ENCODE data around the gene RAD9B. TPM values are rescaled to one million over a fixed set of nuclear protein-coding genes. Genes with fewer than 3 reads are reported as not detected.

RAD9B gene
- polyA plus RNA-seq, 4 donors: 1.1 to 1.3 (median 1.2) TPM

DNA sequence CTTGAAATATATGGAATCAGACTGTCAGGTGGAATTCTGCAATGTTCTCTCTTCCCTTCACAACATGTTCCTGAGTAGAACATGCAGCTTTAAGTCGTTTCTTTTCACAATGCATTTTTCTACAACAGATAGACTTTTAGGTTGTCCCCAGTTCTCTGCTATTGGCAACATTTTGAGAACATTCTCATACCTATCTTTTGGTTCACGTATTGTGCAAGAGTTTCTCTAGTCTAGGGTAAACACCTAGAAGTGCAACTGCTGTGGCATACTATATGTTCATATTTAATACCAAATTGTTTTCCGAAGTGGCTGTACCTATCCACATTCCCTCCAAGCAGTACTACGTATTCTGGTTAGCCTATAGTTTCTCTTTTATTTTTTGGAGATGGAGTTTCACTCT, 48.9 kb downstream of the RAD9B start:
- DNase-seq (ENCODE audit: low read depth in 4 of 4, low spot score in 3 of 4): no peak

Other genes starting within 250 kb of the RAD9B start
- gene ATP2A2, start 221.1 kb upstream of the RAD9B start, polyA plus RNA-seq (ENCODE audit: insufficient read length in 4 of 4): 100 to 1,000 TPM; 152 to 167 (median 160) TPM
- 10 to 100 TPM; 66.5 to 85.4 (median 69.9) TPM for gene ANAPC7, start 98.6 kb upstream of the RAD9B start, polyA plus RNA-seq (ENCODE audit: insufficient read length in 4 of 4)
- gene ARPC3, start 52.0 kb upstream of the RAD9B start, polyA plus RNA-seq (ENCODE audit: insufficient read length in 4 of 4): 100 to 1,000 TPM; 261 to 306 (median 285) TPM
- gene GPN3, start 34.1 kb upstream of the RAD9B start, polyA plus RNA-seq (ENCODE audit: insufficient read length in 4 of 4): 10 to 100 TPM; 34.1 to 42.8 (median 37.2) TPM
- 10 to 100 TPM; 13.4 to 18.9 (median 17.1) TPM for gene FAM216A, start 33.5 kb upstream of the RAD9B start, polyA plus RNA-seq (ENCODE audit: insufficient read length in 4 of 4)
- gene VPS29, start 220 bp upstream of the RAD9B start, polyA plus RNA-seq (ENCODE audit: insufficient read length in 4 of 4): 100 to 1,000 TPM; 137 to 144 (median 141) TPM
- 10 to 100 TPM; 19.1 to 24.7 (median 24.3) TPM for gene PPTC7, start 81.0 kb downstream of the RAD9B start, polyA plus RNA-seq (ENCODE audit: insufficient read length in 4 of 4)
- gene TCTN1, start 111.8 kb downstream of the RAD9B start, polyA plus RNA-seq (ENCODE audit: insufficient read length in 4 of 4): 100 to 1,000 TPM in 2 of 4 donors, 10 to 100 TPM in 2; 78.3 to 107 (median 94.1) TPM
- gene HVCN1, start 186.8 kb downstream of the RAD9B start, polyA plus RNA-seq (ENCODE audit: insufficient read length in 4 of 4): 10 to 100 TPM in 2 of 4 donors, 1 to 10 TPM in 2; 9.1 to 11.2 (median 10.2) TPM
- 100 to 1,000 TPM; 165 to 212 (median 208) TPM for gene PPP1CC, start 240.6 kb downstream of the RAD9B start, polyA plus RNA-seq (ENCODE audit: insufficient read length in 4 of 4)